Raji (cell line): ENCODE data around the gene EIPR1.

Experiments
- POLR2A ChIP-seq: IDR thresholded peaks from 2 replicates; pipeline ENCODE4 v1.6.1; 2011; ENCODE audit warnings: low read depth, low read length, control low read depth; ENCODE audit not compliant: insufficient read depth

EIPR1 gene

GRCh38 chr2:3344897-3345296, 32.7 kb downstream of the EIPR1 start:
- no peak for TF ChIP-seq POLR2A

- no peak for TF ChIP-seq POLR2A
Measured at GRCh38 chr2:3343012-3343411, 34.6 kb downstream of the EIPR1 start.

- no peak for TF ChIP-seq POLR2A
Measured at GRCh38 chr2:3342324-3342723, 35.3 kb downstream of the EIPR1 start.

- TF ChIP-seq POLR2A: no peak
Measured at GRCh38 chr2:3341336-3341735, 36.3 kb downstream of the EIPR1 start.

GRCh38 chr2:3340144-3340543, 37.5 kb downstream of the EIPR1 start:
- no peak for TF ChIP-seq POLR2A

GRCh38 chr2:3338340-3338739, 39.3 kb downstream of the EIPR1 start:
- TF ChIP-seq POLR2A: no peak

GRCh38 chr2:3336844-3337243, 40.8 kb downstream of the EIPR1 start:
- TF ChIP-seq POLR2A: no peak

- TF ChIP-seq POLR2A: no peak
Measured at GRCh38 chr2:3334392-3335345, 42.9 kb downstream of the EIPR1 start.

- no peak for TF ChIP-seq POLR2A
Measured at GRCh38 chr2:3332133-3332532, 45.5 kb downstream of the EIPR1 start.

- no peak for TF ChIP-seq POLR2A
Measured at GRCh38 chr2:3329491-3329890, 48.1 kb downstream of the EIPR1 start.

GRCh38 chr2:3326871-3327270, 50.7 kb downstream of the EIPR1 start:
- no peak for TF ChIP-seq POLR2A

- no peak for TF ChIP-seq POLR2A
Measured at GRCh38 chr2:3326182-3326537, 51.5 kb downstream of the EIPR1 start.

- TF ChIP-seq POLR2A: no peak
Measured at GRCh38 chr2:3325458-3326181, 52.0 kb downstream of the EIPR1 start.

GRCh38 chr2:3324404-3325281, 53.0 kb downstream of the EIPR1 start:
- no peak for TF ChIP-seq POLR2A

- no peak for TF ChIP-seq POLR2A
Measured at GRCh38 chr2:3324036-3324386, 53.6 kb downstream of the EIPR1 start.
